Osteoblast (primary cell): ENCODE results near the gene ADAMTS9. TPM values are rescaled to one million over a fixed set of nuclear protein-coding genes. Genes with fewer than 3 reads are reported as not detected.

Source experiments
- DNase-seq: peaks from one replicate; pipeline ENCODE4 v3.0.0; 2011; ENCODE audit warnings: low spot score, mixed read lengths; ENCODE audit not compliant: insufficient read length; ENCODE audit errors: missing footprints
- H2AFZ ChIP-seq: 2 replicates; pipeline ENCODE4 v1.6.0; 2011; ENCODE audit warnings: mild to moderate bottlenecking, low read length
- H3K27ac ChIP-seq: 2 replicates; pipeline ENCODE4 v1.5.1; 2011; ENCODE audit warnings: mild to moderate bottlenecking, low read depth, low read length, moderate library complexity
- H3K27me3 ChIP-seq: 2 replicates; pipeline ENCODE4 v1.6.0; 2012; ENCODE audit warnings: mild to moderate bottlenecking, control low read depth, inconsistent platforms, low read length, moderate library complexity; ENCODE audit not compliant: insufficient read depth
- H3K36me3 ChIP-seq: 2 replicates; pipeline ENCODE4 v1.5.1; 2011; ENCODE audit warnings: mild to moderate bottlenecking, low read length, control low read depth, moderate library complexity; ENCODE audit not compliant: insufficient read depth
- H3K4me1 ChIP-seq: 2 replicates; pipeline ENCODE4 v1.5.1; 2011; ENCODE audit warnings: mild to moderate bottlenecking, low read length, control low read depth, moderate library complexity; ENCODE audit not compliant: insufficient read depth
- H3K4me2 ChIP-seq: 2 replicates; pipeline ENCODE4 v1.6.0; 2011; ENCODE audit warnings: mild to moderate bottlenecking, low read length; ENCODE audit not compliant: insufficient read depth
- H3K4me3 ChIP-seq: fragments of 200-600 bp; sonication (generic); 3 replicates; pipeline ENCODE4 v1.5.1; 2012; ENCODE audit warnings: mild to moderate bottlenecking, low read length, inconsistent platforms; ENCODE audit not compliant: insufficient read depth
- H3K79me2 ChIP-seq: 2 replicates; pipeline ENCODE4 v1.6.0; 2012; ENCODE audit warnings: mild to moderate bottlenecking, low read length, control low read depth, inconsistent platforms; ENCODE audit not compliant: insufficient read depth
- H3K9me3 ChIP-seq: 2 replicates; pipeline ENCODE4 v1.5.1; 2011; ENCODE audit warnings: low read depth, low read length, control low read depth
- H4K20me1 ChIP-seq: 2 replicates; pipeline ENCODE4 v1.6.0; 2012; ENCODE audit warnings: mild to moderate bottlenecking, low read length, control low read depth; ENCODE audit not compliant: insufficient read depth
- CTCF ChIP-seq: IDR thresholded peaks from 2 replicates; pipeline ENCODE4 v1.5.1; 2011; ENCODE audit warnings: mild to moderate bottlenecking, low read depth, low read length, moderate library complexity; ENCODE audit errors: extremely low read depth
- total RNA-seq: library from RNA; depleted of rRNA; stranded (reverse); fragments of >200 nt; gene quantifications from 2 replicates; pipeline ENCODE4 v1.2.3, GENCODE V29; 2012

The ADAMTS9 gene
- total RNA-seq, 1 donor = 4.0 TPM

GRCh38 chr3:64578797-64579196 is 109.0 kb downstream of the ADAMTS9 start:
- Histone ChIP-seq H3K4me2 (no peak overlapping the region), H3K27ac (no peak overlapping the region), H3K79me2 (no peaks in the 10 kb centered on the region), H3K36me3 (no peaks in the 10 kb centered on the region), H4K20me1 (no peaks in the 10 kb centered on the region), H3K9me3 (no peaks in the 10 kb centered on the region), H3K4me3 (no peak overlapping the region), H3K4me1 (no peaks in the 10 kb centered on the region), H2AFZ (no peak overlapping the region), H3K27me3 (no peaks in the 10 kb centered on the region)
- no peak for TF ChIP-seq CTCF
- DNase-seq = no peak

DNA sequence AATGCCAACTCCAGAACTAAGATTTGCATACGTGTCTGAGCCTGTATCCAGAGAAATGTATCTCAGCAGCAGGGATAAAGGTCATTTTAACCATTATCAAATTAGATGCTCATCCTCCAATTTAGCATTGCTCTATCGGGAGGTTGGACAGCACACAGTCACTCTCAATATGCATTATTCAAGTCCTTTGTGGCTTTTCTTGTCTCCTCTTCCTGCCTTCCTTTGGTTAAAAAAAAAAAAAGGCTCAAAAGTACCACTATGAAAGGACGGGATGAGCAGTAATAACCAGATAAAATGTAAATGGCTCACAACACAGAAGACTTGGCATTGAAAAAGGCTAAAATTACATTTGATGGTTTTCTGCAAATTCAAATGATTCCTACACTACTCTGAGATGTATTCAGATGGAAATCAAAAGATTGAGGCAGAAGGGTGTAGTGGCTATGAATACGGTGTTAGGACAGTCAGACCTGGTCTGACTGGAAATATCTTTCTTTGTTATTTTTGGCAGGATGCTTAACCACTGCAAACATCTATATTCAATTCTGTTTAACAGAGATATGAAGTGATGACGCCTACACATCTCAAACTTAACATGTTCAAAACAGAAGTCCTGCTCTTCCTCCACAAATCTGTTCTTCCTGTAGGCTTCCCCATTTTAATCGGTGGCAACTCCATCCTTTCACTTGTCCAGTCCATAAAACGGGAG is 109.6 kb downstream of the ADAMTS9 start:
- Histone ChIP-seq H3K9me3 (no peaks in the 10 kb centered on the region), H3K4me1 (no peaks in the 10 kb centered on the region), H3K79me2 (no peaks in the 10 kb centered on the region), H3K36me3 (no peaks in the 10 kb centered on the region), H4K20me1 (no peaks in the 10 kb centered on the region), H2AFZ (no peak overlapping the region), H3K4me3 (no peak overlapping the region), H3K27me3 (no peaks in the 10 kb centered on the region), H3K27ac (no peak overlapping the region), H3K4me2 (no peak overlapping the region)
- TF ChIP-seq CTCF = no peak
- DNase-seq = no peak

DNA sequence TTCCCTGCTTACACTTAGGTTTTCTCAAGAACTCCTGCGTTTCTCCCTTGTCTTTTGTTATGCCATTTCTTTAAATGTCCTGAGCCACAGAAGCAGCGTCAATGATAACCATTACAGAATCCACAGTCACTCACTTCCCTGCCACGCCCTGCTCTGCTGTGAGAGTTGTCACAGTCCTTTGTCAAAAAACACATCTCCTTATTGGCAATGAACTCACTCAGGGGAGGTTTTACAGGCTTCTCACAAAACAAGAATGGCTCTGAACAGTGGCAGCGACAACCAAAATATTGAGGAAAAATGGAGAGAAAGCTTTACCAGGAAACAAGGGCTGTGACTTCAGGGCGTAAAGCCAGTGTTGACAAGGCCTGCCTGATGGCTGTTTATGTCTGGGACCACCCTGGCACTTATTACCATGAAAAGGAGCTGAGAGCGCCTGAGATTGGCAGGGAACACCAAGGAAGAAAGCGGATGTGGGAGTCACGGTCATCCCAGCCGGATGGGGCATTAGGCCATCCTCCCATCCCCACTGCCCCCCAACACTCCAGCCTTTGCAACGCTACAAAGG is 111.5 kb downstream of the ADAMTS9 start:
- H4K20me1 ChIP-seq = no peaks in the 10 kb centered on the region
- no peak for TF ChIP-seq CTCF
- no peaks in the 10 kb centered on the region for H3K4me1 ChIP-seq
- no peaks in the 10 kb centered on the region for H3K27me3 ChIP-seq
- H3K27ac ChIP-seq = no peak overlapping the region
- H3K4me2 ChIP-seq = no peak overlapping the region
- H3K4me3 ChIP-seq = no peak overlapping the region
- no peaks in the 10 kb centered on the region for H3K79me2 ChIP-seq
- no peak for DNase-seq
- H3K9me3 ChIP-seq = no peaks in the 10 kb centered on the region
- no peak overlapping the region for H2AFZ ChIP-seq
- no peaks in the 10 kb centered on the region for H3K36me3 ChIP-seq

- Histone ChIP-seq H3K4me1 (no peaks in the 10 kb centered on the region), H3K4me2 (no peak overlapping the region), H3K9me3 (no peaks in the 10 kb centered on the region), H2AFZ (no peak overlapping the region), H4K20me1 (no peaks in the 10 kb centered on the region), H3K27me3 (no peaks in the 10 kb centered on the region), H3K36me3 (no peaks in the 10 kb centered on the region), H3K79me2 (no peaks in the 10 kb centered on the region), H3K4me3 (no peak overlapping the region), H3K27ac (no peak overlapping the region)
- DNase-seq = peak; percentile 66
- peak; percentile 51 for TF ChIP-seq CTCF
Observed at GRCh38 chr3:64575211-64575844, 112.5 kb downstream of the ADAMTS9 start.
